SK-N-SH (cell line): ENCODE results near the gene PSMB1. TPM values are rescaled to one million over a fixed set of nuclear protein-coding genes. Genes with fewer than 3 reads are reported as not detected.
A peak's percentile ranks its signal among the peaks of the same experiment; 100 is the strongest.

ENCODE experiments used
- CTCF ChIA-PET: fragments of 300-600, 350-600 bp; formaldehyde crosslinking; extraction: SDS; loops from one replicate; lab custom pipeline; 2021; lab: Yijun Ruan, JAX
- POLR2A ChIA-PET: fragments of 350-600 bp; sonication (Branson Sonifier 250); formaldehyde crosslinking; extraction: SDS; loops from one replicate; lab custom pipeline; 2020; ENCODE audit warnings: antibody characterized with exemption, inconsistent platforms; lab: Yijun Ruan, JAX
- DNase-seq: peaks from one replicate; pipeline ENCODE4 v3.0.0; 2012
- H2AFZ ChIP-seq: fragments of 200-600 bp; sonication (generic); 2 replicates; pipeline ENCODE4 v1.8.1; 2016; ENCODE audit warnings: antibody characterized with exemption, mild to moderate bottlenecking, low read depth
- H3F3A ChIP-seq: fragments of 200-600 bp; sonication (generic); replicated peaks from 2 replicates; pipeline ENCODE3; 2016; ENCODE audit warnings: antibody characterized with exemption, mild to moderate bottlenecking; ENCODE audit not compliant: insufficient read depth
- H3K27ac ChIP-seq, 2 experiments: fragments of 200-500 bp in 1 of 2; fragments of 200-600 bp in 1 of 2; sonication (Bioruptor generic) in 1 of 2; sonication (generic), shearing (Covaris generic) in 1 of 2; 2 replicates each; pipeline versions ENCODE4 v1.5.1 to v1.6.1; 2014 to 2016; ENCODE audit warnings: low read depth in 2 of 2, inconsistent platforms in 1 of 2, low read length in 1 of 2, mild to moderate bottlenecking in 1 of 2, mixed read lengths in 1 of 2
- H3K27me3 ChIP-seq: fragments of 200-600 bp; sonication (generic), shearing (Covaris generic); 2 replicates; pipeline ENCODE4 v1.6.1; 2016; ENCODE audit warnings: mixed run types; ENCODE audit not compliant: insufficient read depth
- H3K36me3 ChIP-seq, 2 experiments: fragments of 200-500 bp in 1 of 2; fragments of 200-600 bp in 1 of 2; sonication (Bioruptor generic) in 1 of 2; sonication (generic) in 1 of 2; replicated peaks in 1 of 2; 2 replicates each; pipeline versions ENCODE3 to v1.5.1; 2014 to 2016; ENCODE audit warnings: low read length in 1 of 2, mild to moderate bottlenecking in 1 of 2; ENCODE audit not compliant: insufficient read depth in 2 of 2, control insufficient read depth in 1 of 2
- H3K4me1 ChIP-seq, 2 experiments: fragments of 200-500 bp in 1 of 2; fragments of 200-600 bp in 1 of 2; sonication (Bioruptor generic) in 1 of 2; sonication (generic), shearing (Covaris generic) in 1 of 2; 2 replicates each; pipeline versions ENCODE4 v1.5.1 to v1.6.1; 2014 to 2016; ENCODE audit warnings: low read depth in 1 of 2, low read length in 1 of 2, mixed run types in 1 of 2; ENCODE audit not compliant: insufficient read depth in 2 of 2, control insufficient read depth in 1 of 2
- H3K4me2 ChIP-seq: fragments of 200-600 bp; sonication (generic), shearing (Covaris generic); 2 replicates; pipeline ENCODE4 v1.6.1; 2017; ENCODE audit warnings: mixed run types
- H3K4me3 ChIP-seq, 2 experiments: fragments of 200-500 bp in 1 of 2; fragments of 200-600 bp in 1 of 2; sonication (Bioruptor generic) in 1 of 2; sonication (generic), shearing (Covaris generic) in 1 of 2; 2 replicates each; pipeline versions ENCODE4 v1.5.1 to v1.8.1; 2014 to 2016; ENCODE audit warnings: low read depth in 2 of 2, inconsistent platforms in 1 of 2, low read length in 1 of 2, mild to moderate bottlenecking in 1 of 2, mixed read lengths in 1 of 2, moderate library complexity in 1 of 2
- H3K79me2 ChIP-seq: fragments of 200-600 bp; sonication (generic); 2 replicates; pipeline ENCODE4 v1.8.1; 2017; ENCODE audit warnings: mild to moderate bottlenecking; ENCODE audit not compliant: insufficient read depth
- H3K9ac ChIP-seq: fragments of 200-600 bp; sonication (generic); 2 replicates; pipeline ENCODE4 v1.6.1; 2017; ENCODE audit warnings: mixed run types
- H3K9me2 ChIP-seq: fragments of 200-600 bp; sonication (generic); 2 replicates; pipeline ENCODE4 v1.6.1; 2017; ENCODE audit warnings: mixed run types
- H3K9me3 ChIP-seq: fragments of 200-600 bp; sonication (generic); 2 replicates; pipeline ENCODE4 v1.6.1; 2017; ENCODE audit warnings: mixed run types, mild to moderate bottlenecking, moderate library complexity
- H4K20me1 ChIP-seq: fragments of 200-600 bp; sonication (generic); 2 replicates; pipeline ENCODE4 v1.6.1; 2017; ENCODE audit warnings: mild to moderate bottlenecking, mixed run types; ENCODE audit not compliant: insufficient read depth
- EP300 ChIP-seq, 2 experiments: IDR thresholded peaks; 2 replicates each; pipeline versions ENCODE4 v1.4.0 to v1.6.1; 2012; ENCODE audit warnings: borderline replicate concordance in 1 of 2, low read depth in 1 of 2, low read length in 1 of 2
- EZH2phosphoT487 ChIP-seq: fragments of 200-600 bp; sonication (generic); IDR thresholded peaks from 2 replicates; pipeline ENCODE4 v1.6.1; 2017; ENCODE audit warnings: low read depth, mixed run types, mild to moderate bottlenecking, antibody characterized with exemption, moderate library complexity, borderline replicate concordance
- FOSL2 ChIP-seq: IDR thresholded peaks from 2 replicates; pipeline ENCODE4 v1.4.0; 2012; ENCODE audit warnings: low read depth, mild to moderate bottlenecking, moderate library complexity, borderline replicate concordance
- GABPA ChIP-seq: IDR thresholded peaks from 2 replicates; pipeline ENCODE4 v1.4.0; 2012; ENCODE audit warnings: low read depth, mild to moderate bottlenecking
- MXI1 ChIP-seq: IDR thresholded peaks from 2 replicates; pipeline ENCODE4 v1.6.1; 2012; ENCODE audit warnings: mild to moderate bottlenecking, low read depth, low read length, improper control_type of control experiment
- RCOR1 ChIP-seq: fragments of 150-350 bp; IDR thresholded peaks from 2 replicates; pipeline ENCODE4 v1.6.1; 2017; ENCODE audit warnings: antibody characterized with exemption, low read length
- RFX5 ChIP-seq: IDR thresholded peaks from 2 replicates; pipeline ENCODE4 v1.6.1; 2012; ENCODE audit warnings: mild to moderate bottlenecking, improper control_type of control experiment, low read length
- SIN3A ChIP-seq: IDR thresholded peaks from 2 replicates; pipeline ENCODE4 v1.6.1; 2012; ENCODE audit warnings: low read depth, mild to moderate bottlenecking, low read length, moderate library complexity, borderline replicate concordance
- SMC3 ChIP-seq: IDR thresholded peaks from 2 replicates; pipeline ENCODE4 v1.6.1; 2012; ENCODE audit warnings: low read depth, low read length, improper control_type of control experiment
- WGBS: methylation state at CpG from one replicate; pipeline ENCODE4 v1.1.6; 2017; ENCODE audit warnings: low lambda C conversion rate; 5-methylcytosine and 5-hydroxymethylcytosine counted together
- polyA plus RNA-seq, 3 experiments: library from polyadenylated mRNA; depleted of rRNA; stranded (reverse); fragments of >200 nt; gene quantifications; 2 replicates each; pipeline ENCODE4 v1.2.3, GENCODE V29; 2012
- TF ChIP-seq, protein P1 (sequence below): IDR thresholded peaks from 2 replicates; pipeline ENCODE4 v1.4.0; 2012; ENCODE audit warnings: low read depth, borderline replicate concordance
- TF ChIP-seq, protein P2 (sequence below): IDR thresholded peaks from 2 replicates; pipeline ENCODE4 v1.4.0; 2012; ENCODE audit warnings: low read depth, borderline replicate concordance
- TF ChIP-seq, protein P3 (sequence below): IDR thresholded peaks from 2 replicates; pipeline ENCODE4; 2012

Gene PSMB1
- polyA plus RNA-seq, 1 of the 3 experiments (the other 2 are of a cell fraction) = 588 TPM

DNA sequence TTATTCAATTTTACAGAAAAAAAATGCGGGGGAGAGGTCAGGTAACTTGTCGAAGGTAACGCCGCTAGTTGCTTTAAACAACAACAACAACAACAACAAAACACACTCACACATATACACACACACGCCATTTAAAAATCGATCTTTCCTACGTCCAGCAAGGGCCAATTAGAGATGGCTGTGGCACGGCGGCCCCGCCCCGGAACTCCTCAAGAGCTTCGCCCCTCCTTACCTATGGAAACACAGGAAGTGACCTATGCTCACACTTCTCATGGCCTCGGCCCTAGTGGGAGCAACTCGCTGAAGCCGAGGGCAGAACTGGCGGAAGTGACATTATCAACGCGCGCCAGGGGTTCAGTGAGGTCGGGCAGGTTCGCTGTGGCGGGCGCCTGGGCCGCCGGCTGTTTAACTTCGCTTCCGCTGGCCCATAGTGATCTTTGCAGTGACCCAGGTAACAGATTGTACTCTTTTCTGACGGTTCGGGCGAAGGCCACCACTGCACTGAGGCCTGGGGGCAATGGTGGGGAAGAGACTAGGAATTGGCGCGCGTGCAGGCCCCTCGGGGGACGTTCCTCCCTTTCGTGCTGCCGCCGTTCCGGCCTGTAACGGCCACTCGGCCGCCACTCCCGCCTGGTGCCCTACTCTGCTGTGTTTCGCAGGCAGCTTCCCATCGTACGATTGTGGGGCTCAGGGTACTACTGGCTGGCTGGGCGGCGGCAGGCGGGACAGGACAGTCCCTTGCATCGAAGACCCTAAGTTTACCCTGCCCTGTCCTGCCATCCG, 1.1 kb upstream of the PSMB1 start, which contains the start of gene TBP (continued):
- TF ChIP-seq RCOR1 = peak; percentile 52; the same call in 1 of the 2 replicates
- TF ChIP-seq FOSL2 = no peak
- TF ChIP-seq EZH2phosphoT487 = no peak
- no peak for TF ChIP-seq RFX5
- TF ChIP-seq SIN3A = 0 out of 2 replicates have a peak, but pooled peaks have one; percentile 56
- TF ChIP-seq SMC3 = no peak
- TF ChIP-seq, protein P1, sequence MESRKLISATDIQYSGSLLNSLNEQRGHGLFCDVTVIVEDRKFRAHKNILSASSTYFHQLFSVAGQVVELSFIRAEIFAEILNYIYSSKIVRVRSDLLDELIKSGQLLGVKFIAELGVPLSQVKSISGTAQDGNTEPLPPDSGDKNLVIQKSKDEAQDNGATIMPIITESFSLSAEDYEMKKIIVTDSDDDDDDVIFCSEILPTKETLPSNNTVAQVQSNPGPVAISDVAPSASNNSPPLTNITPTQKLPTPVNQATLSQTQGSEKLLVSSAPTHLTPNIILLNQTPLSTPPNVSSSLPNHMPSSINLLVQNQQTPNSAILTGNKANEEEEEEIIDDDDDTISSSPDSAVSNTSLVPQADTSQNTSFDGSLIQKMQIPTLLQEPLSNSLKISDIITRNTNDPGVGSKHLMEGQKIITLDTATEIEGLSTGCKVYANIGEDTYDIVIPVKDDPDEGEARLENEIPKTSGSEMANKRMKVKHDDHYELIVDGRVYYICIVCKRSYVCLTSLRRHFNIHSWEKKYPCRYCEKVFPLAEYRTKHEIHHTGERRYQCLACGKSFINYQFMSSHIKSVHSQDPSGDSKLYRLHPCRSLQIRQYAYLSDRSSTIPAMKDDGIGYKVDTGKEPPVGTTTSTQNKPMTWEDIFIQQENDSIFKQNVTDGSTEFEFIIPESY = peak; percentile 93
- TF ChIP-seq, protein P2, sequence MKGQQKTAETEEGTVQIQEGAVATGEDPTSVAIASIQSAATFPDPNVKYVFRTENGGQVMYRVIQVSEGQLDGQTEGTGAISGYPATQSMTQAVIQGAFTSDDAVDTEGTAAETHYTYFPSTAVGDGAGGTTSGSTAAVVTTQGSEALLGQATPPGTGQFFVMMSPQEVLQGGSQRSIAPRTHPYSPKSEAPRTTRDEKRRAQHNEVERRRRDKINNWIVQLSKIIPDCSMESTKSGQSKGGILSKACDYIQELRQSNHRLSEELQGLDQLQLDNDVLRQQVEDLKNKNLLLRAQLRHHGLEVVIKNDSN = no peak
- TF ChIP-seq GABPA = peak; percentile 98

DNA sequence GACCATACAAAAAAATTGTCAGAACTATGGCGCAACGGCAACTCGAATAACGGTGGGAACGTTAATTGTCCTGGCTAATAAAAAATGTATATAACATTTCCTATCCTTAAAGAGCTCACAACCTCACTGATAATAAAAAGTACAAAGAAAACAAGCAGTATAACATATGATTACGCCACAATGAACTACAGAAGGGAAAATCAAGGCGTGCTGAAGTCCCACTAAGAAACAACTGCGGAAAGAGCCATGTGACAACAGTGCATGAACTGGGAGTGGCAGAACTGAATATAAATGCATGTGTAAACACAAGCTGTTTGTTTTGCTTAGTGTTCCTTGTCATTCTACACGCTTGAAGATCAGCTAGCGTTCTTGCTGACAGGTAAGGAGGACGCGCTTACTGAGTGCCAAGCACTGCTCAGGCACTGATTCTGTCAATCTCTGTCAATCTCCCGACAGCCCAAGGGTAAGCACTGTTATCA, 466 bp upstream of the PSMB1 start:
- H3K27ac ChIP-seq = peak overlapping the region; percentile 51 to 92
- H3K4me3 ChIP-seq = peak overlapping the region; percentile 89 to 100
- peaks cover 42% of the 10 kb centered on the region for H4K20me1 ChIP-seq
- peaks cover 90% of the 10 kb centered on the region for H3K79me2 ChIP-seq
- H3K9ac ChIP-seq = peak overlapping the region; percentile 90; the same call in 1 of the 2 replicates
- H3K27me3 ChIP-seq = no peaks in the 10 kb centered on the region
- no peaks in the 10 kb centered on the region for H3K9me3 ChIP-seq
- peaks cover 23 to 36% of the 10 kb centered on the region in 2 experiments for H3K36me3 ChIP-seq
- H3K9me2 ChIP-seq = no peaks in the 10 kb centered on the region
- TF ChIP-seq MXI1 = 0 out of 2 replicates have a peak, but pooled peaks have one; percentile 78
- TF ChIP-seq, protein P2 = peak; percentile 20; the same call in 1 of the 2 replicates
- TF ChIP-seq, protein P3, sequence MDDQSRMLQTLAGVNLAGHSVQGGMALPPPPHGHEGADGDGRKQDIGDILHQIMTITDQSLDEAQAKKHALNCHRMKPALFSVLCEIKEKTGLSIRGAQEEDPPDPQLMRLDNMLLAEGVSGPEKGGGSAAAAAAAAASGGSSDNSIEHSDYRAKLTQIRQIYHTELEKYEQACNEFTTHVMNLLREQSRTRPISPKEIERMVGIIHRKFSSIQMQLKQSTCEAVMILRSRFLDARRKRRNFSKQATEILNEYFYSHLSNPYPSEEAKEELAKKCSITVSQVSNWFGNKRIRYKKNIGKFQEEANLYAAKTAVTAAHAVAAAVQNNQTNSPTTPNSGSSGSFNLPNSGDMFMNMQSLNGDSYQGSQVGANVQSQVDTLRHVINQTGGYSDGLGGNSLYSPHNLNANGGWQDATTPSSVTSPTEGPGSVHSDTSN = peak; percentile 72
- no peak for TF ChIP-seq RFX5
- no peak for TF ChIP-seq EP300 (IDR thresholded peaks at IDR 0.05; ENCODE audit: borderline replicate concordance in 1 of 2, low read depth in 1 of 2, low read length in 1 of 2)
- peak overlapping the region; percentile 89 for H2AFZ ChIP-seq
- peaks cover 19 to 23% of the 10 kb centered on the region in 2 experiments; a peak in 3 of 4 replicates for H3K4me1 ChIP-seq
- H3F3A ChIP-seq = peaks cover 10% of the 10 kb centered on the region
- 2% methylated on average over 13 of the region's 13 CpGs for WGBS
- POLR2A ChIA-PET = interaction anchor here (0.6 to 1.3 kb wide), 5 partner anchors 9 to 803 kb away, joined by 3 to 10 read pairs (median 4); partner anchors contain the start of genes ERMARD and PDCD2
- DNase-seq = no peak
- peak overlapping the region; percentile 91 for H3K4me2 ChIP-seq
- CTCF ChIA-PET = interaction anchor here (1.2 to 1.5 kb wide), 2 partner anchors 722 to 763 kb away, joined by 4 to 5 read pairs; no protein-coding TSS in a partner anchor
